H9 (cell line): ENCODE results near the gene TRABD2B. TPM values are rescaled to one million over a fixed set of nuclear protein-coding genes. Genes with fewer than 3 reads are reported as not detected.

Experiments
- DNase-seq: peaks from one replicate; pipeline ENCODE4 v3.0.0-alpha.2; 2017
- H2AFZ ChIP-seq: one replicate; pipeline ENCODE4 v1.6.1; 2013; ENCODE audit warnings: mild to moderate bottlenecking, low read length, control low read depth, moderate library complexity
- H2AK5ac ChIP-seq: 2 replicates; pipeline ENCODE4 v1.6.1; 2013; ENCODE audit warnings: low read length, control low read depth, mixed read lengths; ENCODE audit not compliant: insufficient read length
- H2BK120ac ChIP-seq: one replicate; pipeline ENCODE4 v1.6.1; 2013; ENCODE audit warnings: low read depth, mild to moderate bottlenecking, low read length, control low read depth, inconsistent platforms; ENCODE audit not compliant: poor library complexity, severe bottlenecking
- H2BK12ac ChIP-seq: 2 replicates; pipeline ENCODE4 v1.6.1; 2013; ENCODE audit warnings: low read length, control low read depth, mixed read lengths, low read depth; ENCODE audit not compliant: insufficient read length
- H2BK15ac ChIP-seq: 2 replicates; pipeline ENCODE4 v1.6.1; 2013; ENCODE audit warnings: low read depth, low read length, control low read depth
- H2BK20ac ChIP-seq: one replicate; pipeline ENCODE4 v1.6.1; 2013; ENCODE audit warnings: low read depth, mild to moderate bottlenecking, low read length, control low read depth, inconsistent platforms; ENCODE audit not compliant: poor library complexity, severe bottlenecking
- H2BK5ac ChIP-seq: 2 replicates; pipeline ENCODE4 v1.6.1; 2013; ENCODE audit warnings: low read length, control low read depth, mixed read lengths; ENCODE audit not compliant: insufficient read length
- H3K14ac ChIP-seq: 2 replicates; pipeline ENCODE4 v1.6.1; 2013; ENCODE audit warnings: low read length, control low read depth; ENCODE audit not compliant: insufficient read depth
- H3K18ac ChIP-seq: 2 replicates; pipeline ENCODE4 v1.6.1; 2013; ENCODE audit warnings: low read depth, mild to moderate bottlenecking, mixed read lengths, low read length, control low read depth; ENCODE audit not compliant: insufficient read length
- H3K23ac ChIP-seq: 2 replicates; pipeline ENCODE4 v1.6.1; 2013; ENCODE audit warnings: low read length, control low read depth, mixed read lengths, low read depth; ENCODE audit not compliant: insufficient read length
- H3K23me2 ChIP-seq: 2 replicates; pipeline ENCODE4 v1.6.1; 2013; ENCODE audit warnings: low read depth, mild to moderate bottlenecking, mixed read lengths, low read length, control low read depth; ENCODE audit not compliant: insufficient read length, poor library complexity, severe bottlenecking
- H3K27ac ChIP-seq: 2 replicates; pipeline ENCODE4 v1.5.1; 2013; ENCODE audit warnings: low read length, control low read depth, mixed read lengths, low read depth; ENCODE audit not compliant: insufficient read length
- H3K27me3 ChIP-seq: 2 replicates; pipeline ENCODE4 v1.6.1; 2013; ENCODE audit warnings: low read length, control low read depth, inconsistent platforms; ENCODE audit not compliant: insufficient read depth
- H3K4ac ChIP-seq: 2 replicates; pipeline ENCODE4 v1.6.1; 2013; ENCODE audit warnings: low read depth, mild to moderate bottlenecking, control low read depth, inconsistent platforms, low read length, moderate library complexity
- H3K4me1 ChIP-seq: 2 replicates; pipeline ENCODE4 v1.6.1; 2013; ENCODE audit warnings: low read length, control low read depth, inconsistent platforms; ENCODE audit not compliant: insufficient read depth
- H3K4me2 ChIP-seq: 2 replicates; pipeline ENCODE4 v1.6.1; 2013; ENCODE audit warnings: low read length, control low read depth, mixed read lengths; ENCODE audit not compliant: insufficient read length, insufficient read depth
- H3K56ac ChIP-seq: 2 replicates; pipeline ENCODE4 v1.6.1; 2013; ENCODE audit warnings: low read depth, mild to moderate bottlenecking, mixed read lengths, low read length, control low read depth; ENCODE audit not compliant: insufficient read length
- H3K79me1 ChIP-seq: 2 replicates; pipeline ENCODE4 v1.6.1; 2013; ENCODE audit warnings: low read depth, mild to moderate bottlenecking, moderate library complexity, low read length, control low read depth, inconsistent platforms; ENCODE audit not compliant: insufficient read depth, poor library complexity, severe bottlenecking
- H3K79me2 ChIP-seq: 2 replicates; pipeline ENCODE4 v1.6.1; 2013; ENCODE audit warnings: low read length, control low read depth, inconsistent platforms; ENCODE audit not compliant: insufficient read depth
- H3K9ac ChIP-seq: 2 replicates; pipeline ENCODE4 v1.6.1; 2013; ENCODE audit warnings: low read length, control low read depth, mixed read lengths; ENCODE audit not compliant: insufficient read length; ENCODE audit errors: extremely low read depth
- H3K9me3 ChIP-seq: one replicate; pipeline ENCODE4 v1.6.1; 2013; ENCODE audit warnings: low read depth, low read length, inconsistent platforms; ENCODE audit not compliant: control insufficient read depth
- H3T11ph ChIP-seq: one replicate; pipeline ENCODE4 v1.6.1; 2013; ENCODE audit warnings: mild to moderate bottlenecking, low read length, control low read depth, inconsistent platforms
- H4K20me1 ChIP-seq: one replicate; pipeline ENCODE4 v1.6.1; 2013; ENCODE audit not compliant: control insufficient read depth, insufficient read length, insufficient read depth
- H4K5ac ChIP-seq: 2 replicates; pipeline ENCODE4 v1.6.1; 2013; ENCODE audit warnings: low read depth, mild to moderate bottlenecking, mixed read lengths, low read length, control low read depth; ENCODE audit not compliant: insufficient read length
- H4K8ac ChIP-seq: replicated peaks from 2 replicates; pipeline ENCODE4 v1.6.1; 2013; ENCODE audit warnings: low read length, control low read depth, mixed read lengths, low read depth; ENCODE audit not compliant: insufficient read length
- H4K91ac ChIP-seq: 2 replicates; pipeline ENCODE4 v1.6.1; 2013; ENCODE audit warnings: low read depth, mild to moderate bottlenecking, moderate library complexity, mixed read lengths, low read length, control low read depth; ENCODE audit not compliant: insufficient read length
- H3K27ac Mint-ChIP-seq, 3 experiments: 2 replicates in 2 of 3; 3 replicates in 1 of 3; pipeline ENCODE4 v1.8.0; 2020 to 2021; ENCODE audit warnings: mixed read lengths in 3 of 3, mild to moderate bottlenecking in 1 of 3, moderate library complexity in 1 of 3
- H3K27me3 Mint-ChIP-seq: 2 replicates; pipeline ENCODE4 v1.8.0; 2021; ENCODE audit warnings: low read depth, mild to moderate bottlenecking, moderate library complexity, mixed read lengths
- H3K36me3 Mint-ChIP-seq, 3 experiments: 2 replicates in 2 of 3; 3 replicates in 1 of 3; pipeline ENCODE4 v1.8.0; 2020 to 2021; ENCODE audit warnings: low read depth in 3 of 3, mixed read lengths in 3 of 3; ENCODE audit not compliant: insufficient read depth in 1 of 3
- H3K4me1 Mint-ChIP-seq, 2 experiments: 2 replicates each; pipeline ENCODE4 v1.8.0; 2020; ENCODE audit warnings: mixed read lengths in 2 of 2
- H3K4me3 Mint-ChIP-seq, 2 experiments: 2 replicates in 1 of 2; 3 replicates in 1 of 2; pipeline ENCODE4 v1.8.0; 2020 to 2021; ENCODE audit warnings: mild to moderate bottlenecking in 2 of 2, mixed read lengths in 2 of 2, moderate library complexity in 1 of 2
- H3K9me3 Mint-ChIP-seq, 2 experiments: 2 replicates in 1 of 2; 3 replicates in 1 of 2; pipeline ENCODE4 v1.8.0; 2020; ENCODE audit warnings: mild to moderate bottlenecking in 2 of 2, mixed read lengths in 2 of 2, moderate library complexity in 1 of 2
- CTCF ChIP-seq: fragments of 200-600 bp; sonication (generic); conservative IDR thresholded peaks from 3 replicates; pipeline ENCODE4 v1.8.0; 2021; ENCODE audit warnings: antibody characterized with exemption, mild to moderate bottlenecking
- WGBS: extraction: QIAGEN DNeasy Blood & Tissue Kit; methylation state at CpG from one replicate; pipeline ENCODE4 v1.1.7; 2013; ENCODE audit warnings: missing lambda C conversion rate, low lambda C conversion rate, mixed read lengths; ENCODE audit not compliant: insufficient read length; ENCODE audit errors: extremely low coverage; 5-methylcytosine and 5-hydroxymethylcytosine counted together
- total RNA-seq: library from RNA; stranded (reverse); gene quantifications from 2 replicates; pipeline ENCODE4 v1.2.1, GENCODE V29; 2021

TRABD2B gene
- total RNA-seq, 1 experiment from 2014 or later, result 2.3 TPM

GRCh38 chr1:47924270-47925048, 72.7 kb downstream of the TRABD2B start:
- H3K27ac ChIP-seq, result no peak overlapping the region
- Mint-ChIP-seq H3K4me3 (no peak overlapping the region), H3K27ac (no peak overlapping the region; a peak in 1 of 7 replicates), H3K27me3 (peaks cover 3% of the 10 kb centered on the region), H3K36me3 (no peaks in the 10 kb centered on the region), H3K4me1 (peaks cover 10 to 11% of the 10 kb centered on the region in 2 experiments), H3K9me3 (no peaks in the 10 kb centered on the region)
- no peak overlapping the region for H2BK12ac ChIP-seq
- no peak overlapping the region for H2BK20ac ChIP-seq
- H4K20me1 ChIP-seq, result no peaks in the 10 kb centered on the region
- no peak overlapping the region for H3K23ac ChIP-seq
- H4K5ac ChIP-seq, result no peak overlapping the region
- H4K91ac ChIP-seq, result no peak overlapping the region
- no peak overlapping the region for H3K4ac ChIP-seq
- no peak for DNase-seq
- H3K9me3 ChIP-seq, result no peaks in the 10 kb centered on the region
- H3K14ac ChIP-seq, result no peak overlapping the region
- H2BK5ac ChIP-seq, result no peak overlapping the region
- no peak overlapping the region for H4K8ac ChIP-seq
- no peaks in the 10 kb centered on the region for H3K23me2 ChIP-seq
- TF ChIP-seq CTCF, result no peak
- H3K79me1 ChIP-seq, result no peaks in the 10 kb centered on the region
- no peak overlapping the region for H2AK5ac ChIP-seq
- H2BK15ac ChIP-seq, result no peak overlapping the region
- H3K79me2 ChIP-seq, result no peaks in the 10 kb centered on the region
- H3K27me3 ChIP-seq, result no peaks in the 10 kb centered on the region
- no peak overlapping the region for H2AFZ ChIP-seq
- H3K18ac ChIP-seq, result no peak overlapping the region
- H2BK120ac ChIP-seq, result no peak overlapping the region
- no CpG with 5 or more reads among the region's 7 CpGs for WGBS
- no peak overlapping the region for H3K4me2 ChIP-seq
- no peak overlapping the region for H3K56ac ChIP-seq
- no peak overlapping the region for H3T11ph ChIP-seq
- H3K4me1 ChIP-seq, result no peaks in the 10 kb centered on the region
- H3K9ac ChIP-seq, result no peak overlapping the region
